Mucosa of rectum (tissue), 2 donors: ENCODE measurements around the gene CMTM8.

Source experiments
- H3K27ac ChIP-seq, 2 donors: one replicate each; pipeline ENCODE4 v1.7.0; 2013; ENCODE audit warnings: inconsistent platforms in 2 of 2, low read depth in 2 of 2, low read length in 2 of 2
- H3K27me3 ChIP-seq, 2 donors: one replicate each; pipeline ENCODE4 v1.7.0; 2013; ENCODE audit warnings: low read length in 2 of 2; ENCODE audit not compliant: control insufficient read depth in 2 of 2, insufficient read depth in 2 of 2
- H3K36me3 ChIP-seq, 2 donors: one replicate each; pipeline ENCODE4 v1.7.0; 2013; ENCODE audit warnings: low read length in 2 of 2; ENCODE audit not compliant: control insufficient read depth in 2 of 2, insufficient read depth in 2 of 2
- H3K4me1 ChIP-seq, 2 donors: one replicate each; pipeline ENCODE4 v1.7.0; 2013; ENCODE audit warnings: low read length in 2 of 2, mild to moderate bottlenecking in 1 of 2; ENCODE audit not compliant: control insufficient read depth in 2 of 2, insufficient read depth in 2 of 2
- H3K4me3 ChIP-seq, 2 donors: one replicate each; pipeline ENCODE4 v1.7.0; 2013; ENCODE audit warnings: low read length in 2 of 2
- H3K9ac ChIP-seq, 2 donors: one replicate each; pipeline ENCODE4 v1.7.0; 2013; ENCODE audit warnings: low read length in 2 of 2, low read depth in 1 of 2, mild to moderate bottlenecking in 1 of 2
- H3K9me3 ChIP-seq, 2 donors: one replicate each; pipeline ENCODE4 v1.7.0; 2013; ENCODE audit warnings: low read length in 2 of 2; ENCODE audit not compliant: control insufficient read depth in 2 of 2
- donor health status: healthy.
- donor health status: Normal muscosa, but diverticular disease.

Gene CMTM8

GRCh38 chr3:32401556-32402081, 163.1 kb downstream of the CMTM8 start:
- H3K27me3 ChIP-seq: no peaks in the 10 kb centered on the region
- peak overlapping the region; percentile 86 to 88 for H3K27ac ChIP-seq
- H3K9ac ChIP-seq: peak overlapping the region; percentile 72 to 74
- H3K4me1 ChIP-seq: peaks cover 7 to 13% of the 10 kb centered on the region in 2 donors
- no peaks in the 10 kb centered on the region for H3K9me3 ChIP-seq
- H3K4me3 ChIP-seq: peak overlapping the region; percentile 64
- H3K36me3 ChIP-seq: no peaks in the 10 kb centered on the region

- Histone ChIP-seq H3K27me3 (no peaks in the 10 kb centered on the region), H3K9ac (no peak overlapping the region), H3K9me3 (no peaks in the 10 kb centered on the region), H3K4me1 (peaks cover 11 to 13% of the 10 kb centered on the region in 2 donors), H3K36me3 (no peaks in the 10 kb centered on the region), H3K27ac (no peak overlapping the region), H3K4me3 (no peak overlapping the region)
Observed at GRCh38 chr3:32403663-32404062, 165.2 kb downstream of the CMTM8 start.

GRCh38 chr3:32404714-32405113, 166.2 kb downstream of the CMTM8 start:
- Histone ChIP-seq H3K36me3 (no peaks in the 10 kb centered on the region), H3K4me3 (no peak overlapping the region), H3K9me3 (no peaks in the 10 kb centered on the region), H3K27me3 (no peaks in the 10 kb centered on the region), H3K9ac (no peak overlapping the region), H3K4me1 (peaks cover 11 to 13% of the 10 kb centered on the region in 2 donors), H3K27ac (no peak overlapping the region)

- no peak overlapping the region for H3K27ac ChIP-seq
- H3K27me3 ChIP-seq: no peaks in the 10 kb centered on the region
- peaks cover 11 to 13% of the 10 kb centered on the region in 2 donors for H3K4me1 ChIP-seq
- H3K9ac ChIP-seq: no peak overlapping the region
- H3K9me3 ChIP-seq: no peaks in the 10 kb centered on the region
- H3K4me3 ChIP-seq: no peak overlapping the region
- H3K36me3 ChIP-seq: no peaks in the 10 kb centered on the region
Observed at GRCh38 chr3:32405155-32405554, 166.7 kb downstream of the CMTM8 start.

- H3K27ac ChIP-seq: no peak overlapping the region
Observed at GRCh38 chr3:32405711-32406323, 167.3 kb downstream of the CMTM8 start.

GRCh38 chr3:32406486-32407408, 168.3 kb downstream of the CMTM8 start:
- Histone ChIP-seq H3K27ac (peak overlapping the region; percentile 1 to 5), H3K36me3 (no peaks in the 10 kb centered on the region), H3K9ac (no peak overlapping the region), H3K4me1 (peaks cover 5 to 6% of the 10 kb centered on the region in 2 donors), H3K9me3 (no peaks in the 10 kb centered on the region), H3K4me3 (no peak overlapping the region), H3K27me3 (no peaks in the 10 kb centered on the region)

More at GRCh38 chr3:32405711-32406323, 167.3 kb downstream of the CMTM8 start:
- Histone ChIP-seq H3K36me3 (no peaks in the 10 kb centered on the region), H3K9me3 (no peaks in the 10 kb centered on the region), H3K27me3 (no peaks in the 10 kb centered on the region), H3K9ac (no peak overlapping the region), H3K4me1 (peaks cover 11 to 13% of the 10 kb centered on the region in 2 donors), H3K4me3 (no peak overlapping the region)

- no peaks in the 10 kb centered on the region for H3K27me3 ChIP-seq
- peaks cover 0 to 4% of the 10 kb centered on the region in 2 donors for H3K4me1 ChIP-seq
- H3K27ac ChIP-seq: no peak overlapping the region
- no peaks in the 10 kb centered on the region for H3K9me3 ChIP-seq
- no peak overlapping the region for H3K9ac ChIP-seq
- no peak overlapping the region for H3K4me3 ChIP-seq
- H3K36me3 ChIP-seq: no peaks in the 10 kb centered on the region
Observed at GRCh38 chr3:32410367-32411246, 172.1 kb downstream of the CMTM8 start.

GRCh38 chr3:32411442-32411841, 173.0 kb downstream of the CMTM8 start:
- Histone ChIP-seq H3K4me3 (no peak overlapping the region), H3K4me1 (peaks cover 0 to 4% of the 10 kb centered on the region in 2 donors), H3K27me3 (no peaks in the 10 kb centered on the region), H3K27ac (no peak overlapping the region), H3K36me3 (no peaks in the 10 kb centered on the region), H3K9ac (no peak overlapping the region), H3K9me3 (no peaks in the 10 kb centered on the region)

- no peak overlapping the region for H3K9ac ChIP-seq
- H3K27me3 ChIP-seq: no peaks in the 10 kb centered on the region
- H3K4me1 ChIP-seq: no peaks in the 10 kb centered on the region
- no peak overlapping the region for H3K27ac ChIP-seq
- no peaks in the 10 kb centered on the region for H3K9me3 ChIP-seq
- no peaks in the 10 kb centered on the region for H3K36me3 ChIP-seq
- no peak overlapping the region for H3K4me3 ChIP-seq
Observed at GRCh38 chr3:32412887-32413286, 174.4 kb downstream of the CMTM8 start.
